Astrocyte (in vitro differentiated cells and primary cell): ENCODE results near the gene OSGEP. TPM values are rescaled to one million over a fixed set of nuclear protein-coding genes. Genes with fewer than 3 reads are reported as not detected.
A peak's percentile ranks its signal among the peaks of the same experiment; 100 is the strongest.

ENCODE experiments used
- DNase-seq: peaks from one replicate; pipeline ENCODE4 v3.0.0-alpha.2; 2010; ENCODE audit warnings: low read depth
- FAIRE-seq: peaks from 2 replicates; lab custom pipeline; 2011; peaks lifted over from hg19 to GRCh38; lab: Jason Lieb, UNC
- H2AFZ ChIP-seq: 2 replicates; pipeline ENCODE4 v1.6.0; 2012; ENCODE audit warnings: low read depth, low read length, inconsistent platforms
- H3K27ac ChIP-seq: 2 replicates; pipeline ENCODE4 v1.5.1; 2011; ENCODE audit warnings: low read depth, low read length, inconsistent platforms
- H3K27me3 ChIP-seq: 2 replicates; pipeline ENCODE4 v1.6.0; 2011; ENCODE audit warnings: low read length, inconsistent platforms; ENCODE audit not compliant: insufficient read depth
- H3K36me3 ChIP-seq: 2 replicates; pipeline ENCODE4 v1.5.1; 2011; ENCODE audit warnings: low read length, inconsistent platforms; ENCODE audit not compliant: insufficient read depth
- H3K4me1 ChIP-seq: 2 replicates; pipeline ENCODE4 v1.5.1; 2011; ENCODE audit warnings: low read length, inconsistent platforms; ENCODE audit not compliant: insufficient read depth
- H3K4me2 ChIP-seq: 2 replicates; pipeline ENCODE4 v1.6.0; 2012; ENCODE audit warnings: low read length, inconsistent platforms
- H3K4me3 ChIP-seq: 2 replicates; pipeline ENCODE4 v1.5.1; 2011; ENCODE audit warnings: low read depth, mild to moderate bottlenecking, low read length, inconsistent platforms; ENCODE audit not compliant: insufficient read depth
- H3K79me2 ChIP-seq: 2 replicates; pipeline ENCODE4 v1.6.0; 2012; ENCODE audit warnings: mild to moderate bottlenecking, low read length, inconsistent platforms; ENCODE audit not compliant: insufficient read depth
- H3K9ac ChIP-seq: 2 replicates; pipeline ENCODE4 v1.6.0; 2012; ENCODE audit warnings: mild to moderate bottlenecking, low read length, inconsistent platforms
- H3K9me3 ChIP-seq: 2 replicates; pipeline ENCODE4 v1.5.1; 2012; ENCODE audit warnings: low read depth, mild to moderate bottlenecking, low read length, inconsistent platforms; ENCODE audit not compliant: insufficient read depth
- H4K20me1 ChIP-seq: 2 replicates; pipeline ENCODE4 v1.6.0; 2012; ENCODE audit warnings: low read length, inconsistent platforms; ENCODE audit not compliant: insufficient read depth
- H3K27ac Mint-ChIP-seq: one replicate; pipeline ENCODE4 v1.8.0; 2021; ENCODE audit warnings: mild to moderate bottlenecking, mixed read lengths; ENCODE audit not compliant: unreplicated experiment
- H3K27me3 Mint-ChIP-seq: one replicate; pipeline ENCODE4 v1.8.0; 2021; ENCODE audit warnings: low read depth, mixed read lengths; ENCODE audit not compliant: unreplicated experiment
- H3K36me3 Mint-ChIP-seq: one replicate; pipeline ENCODE4 v1.8.0; 2021; ENCODE audit warnings: low read depth, mixed read lengths; ENCODE audit not compliant: unreplicated experiment
- H3K4me1 Mint-ChIP-seq: one replicate; pipeline ENCODE4 v1.8.0; 2021; ENCODE audit warnings: low read depth, mixed read lengths; ENCODE audit not compliant: unreplicated experiment
- H3K4me3 Mint-ChIP-seq: one replicate; pipeline ENCODE4 v1.8.0; 2021; ENCODE audit warnings: mild to moderate bottlenecking, moderate library complexity, mixed read lengths; ENCODE audit not compliant: unreplicated experiment
- H3K9me3 Mint-ChIP-seq: one replicate; pipeline ENCODE4 v1.8.0; 2021; ENCODE audit warnings: mild to moderate bottlenecking, mixed read lengths; ENCODE audit not compliant: unreplicated experiment
- CTCF ChIP-seq: IDR thresholded peaks from 2 replicates; pipeline ENCODE4 v1.5.1; 2011; ENCODE audit warnings: low read depth, mild to moderate bottlenecking, inconsistent platforms, low read length, moderate library complexity; ENCODE audit not compliant: insufficient read depth
- EZH2 ChIP-seq: IDR thresholded peaks from 2 replicates; pipeline ENCODE4 v1.6.1; 2012; ENCODE audit warnings: mild to moderate bottlenecking, low read length, inconsistent platforms; ENCODE audit not compliant: insufficient read depth
- total RNA-seq: library from RNA; stranded (reverse); gene quantifications from 2 replicates; pipeline ENCODE4 v1.2.1, GENCODE V29; 2021

The OSGEP gene
- total RNA-seq, 1 donor from 2014 or later: 23.0 TPM

GRCh38 chr14:20436363-20436755 is 18.3 kb downstream of the OSGEP start:
- Histone ChIP-seq H3K27ac (no peak overlapping the region), H4K20me1 (no peaks in the 10 kb centered on the region), H3K4me2 (peak overlapping the region; percentile 8), H2AFZ (no peak overlapping the region), H3K27me3 (no peaks in the 10 kb centered on the region), H3K9me3 (no peaks in the 10 kb centered on the region), H3K79me2 (no peaks in the 10 kb centered on the region), H3K36me3 (no peaks in the 10 kb centered on the region), H3K4me3 (no peak overlapping the region), H3K4me1 (peaks cover 15% of the 10 kb centered on the region), H3K9ac (no peak overlapping the region)
- Mint-ChIP-seq H3K27me3 (peaks cover 37% of the 10 kb centered on the region), H3K9me3 (no peaks in the 10 kb centered on the region), H3K36me3 (no peaks in the 10 kb centered on the region), H3K27ac (no peak overlapping the region), H3K4me1 (no peaks in the 10 kb centered on the region), H3K4me3 (no peak overlapping the region)
- FAIRE-seq (no peak), DNase-seq (peak; percentile 29)
- TF ChIP-seq CTCF (no peak), EZH2 (no peak)

GRCh38 chr14:20435582-20436362 is 18.8 kb downstream of the OSGEP start, which contains the start of gene KLHL33:
Gene KLHL33 (minus strand): TSS chr14:20436166. CDS start chr14:20435811, 355 bp downstream.
- no peak for FAIRE-seq
- H3K27me3 Mint-ChIP-seq: peaks cover 37% of the 10 kb centered on the region
- Histone ChIP-seq H3K9me3 (no peaks in the 10 kb centered on the region), H2AFZ (peak within 1 kb of the TSS; percentile 74), H3K79me2 (no peaks in the 10 kb centered on the region), H3K36me3 (no peaks in the 10 kb centered on the region), H3K4me3 (peak within 1 kb of the TSS; percentile 28), H3K4me2 (peak within 1 kb of the TSS; percentile 78), H4K20me1 (no peaks in the 10 kb centered on the region), H3K27me3 (no peaks in the 10 kb centered on the region), H3K27ac (no peak within 1 kb of the TSS), H3K9ac (peak within 1 kb of the TSS; percentile 22), H3K4me1 (peaks cover 15% of the 10 kb centered on the region)
- H3K36me3 Mint-ChIP-seq: no peaks in the 10 kb centered on the region
- no peak within 1 kb of the TSS for H3K4me3 Mint-ChIP-seq
- H3K27ac Mint-ChIP-seq: no peak within 1 kb of the TSS
- TF ChIP-seq EZH2 (no peak), CTCF (no peak)
- no peaks in the 10 kb centered on the region for H3K9me3 Mint-ChIP-seq
- no peak for DNase-seq
- no peaks in the 10 kb centered on the region for H3K4me1 Mint-ChIP-seq
